ENCODE data around the gene RELB. TPM values are rescaled to one million over a fixed set of nuclear protein-coding genes. Genes with fewer than 3 reads are reported as not detected.
"Not testable (repeated sequence)": the region's sequence is repeated elsewhere in the genome, so short reads cannot be mapped to it uniquely, and the experiment has no call there.

The RELB gene
- polyA plus RNA-seq, 1 donor = 8.4 TPM

GRCh38 chr19:44961821-44962220 is 39.4 kb upstream of the RELB start:
- Histone ChIP-seq H3K27me3 (ENCODE audit: control insufficient read depth, insufficient read depth, low read length) (no peaks in the 10 kb centered on the region), H3K27ac (ENCODE audit: low read length) (no peak overlapping the region), H3K4me1 (ENCODE audit: control insufficient read depth, insufficient read depth, low read length) (peaks cover 8% of the 10 kb centered on the region), H3K9me3 (ENCODE audit: control insufficient read depth, low read depth, low read length) (no peaks in the 10 kb centered on the region), H3K36me3 (ENCODE audit: control insufficient read depth, insufficient read depth, low read length) (peaks cover 39% of the 10 kb centered on the region), H3K4me3 (ENCODE audit: low read length) (no peak overlapping the region)
- DNase-seq = no peak
- WGBS (ENCODE audit: insufficient coverage, low lambda C conversion rate) = no CpG with 5 or more reads among the region's 8 CpGs

DNA sequence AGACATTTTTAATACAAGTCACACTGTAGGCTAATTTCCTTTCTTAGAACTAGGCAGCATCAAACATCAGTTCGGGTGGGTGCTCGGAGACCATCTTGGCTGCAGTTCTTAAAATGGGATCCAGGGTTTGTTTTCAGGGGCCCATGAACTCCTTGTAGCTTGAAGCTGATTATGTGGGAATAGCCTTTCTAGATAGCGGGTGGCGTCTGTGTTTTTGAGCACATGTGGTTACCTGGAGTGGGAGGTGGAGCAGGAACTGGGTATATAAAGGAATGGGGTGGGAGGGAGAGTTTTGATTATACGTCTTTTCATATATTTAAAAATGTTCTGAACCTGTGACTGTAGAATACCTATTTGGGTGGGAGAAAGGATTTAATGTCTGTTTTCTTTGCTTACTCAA is 33.1 kb upstream of the RELB start:
- 100% methylated on average over 1 of the region's 5 CpGs for WGBS (ENCODE audit: insufficient coverage, low lambda C conversion rate)
- Histone ChIP-seq H3K4me3 (ENCODE audit: low read length) (no peak overlapping the region), H3K27ac (ENCODE audit: low read length) (no peak overlapping the region), H3K36me3 (ENCODE audit: control insufficient read depth, insufficient read depth, low read length) (peaks cover 43% of the 10 kb centered on the region), H3K9me3 (ENCODE audit: control insufficient read depth, low read depth, low read length) (no peaks in the 10 kb centered on the region), H3K4me1 (ENCODE audit: control insufficient read depth, insufficient read depth, low read length) (no peaks in the 10 kb centered on the region), H3K27me3 (ENCODE audit: control insufficient read depth, insufficient read depth, low read length) (no peaks in the 10 kb centered on the region)
- no peak for DNase-seq

DNA sequence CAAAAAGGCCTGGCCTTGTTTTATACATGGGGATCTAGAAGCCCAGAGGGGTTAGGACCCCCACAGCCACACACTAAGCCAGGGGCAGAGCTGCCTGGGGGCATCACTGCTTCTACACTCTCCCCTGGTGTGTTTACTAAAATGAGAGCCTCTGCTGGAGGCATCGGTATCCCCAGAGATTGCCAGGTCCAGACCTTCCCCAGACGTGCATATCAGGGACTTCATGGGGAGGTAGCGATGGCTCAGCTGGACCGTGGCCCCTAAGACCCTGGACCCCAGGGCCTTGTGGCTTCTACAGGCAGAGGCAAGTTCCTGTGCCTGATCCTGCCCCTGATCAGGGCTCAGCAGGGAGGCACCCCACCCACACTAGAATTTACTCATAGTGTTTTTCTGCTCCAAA is 32.6 kb upstream of the RELB start:
- Histone ChIP-seq H3K27ac (ENCODE audit: low read length) (no peak overlapping the region), H3K4me3 (ENCODE audit: low read length) (no peak overlapping the region), H3K9me3 (ENCODE audit: control insufficient read depth, low read depth, low read length) (no peaks in the 10 kb centered on the region), H3K4me1 (ENCODE audit: control insufficient read depth, insufficient read depth, low read length) (no peaks in the 10 kb centered on the region), H3K36me3 (ENCODE audit: control insufficient read depth, insufficient read depth, low read length) (peaks cover 47% of the 10 kb centered on the region), H3K27me3 (ENCODE audit: control insufficient read depth, insufficient read depth, low read length) (no peaks in the 10 kb centered on the region)
- DNase-seq = no peak
- WGBS (ENCODE audit: insufficient coverage, low lambda C conversion rate) = no CpG with 5 or more reads among the region's 4 CpGs

DNA sequence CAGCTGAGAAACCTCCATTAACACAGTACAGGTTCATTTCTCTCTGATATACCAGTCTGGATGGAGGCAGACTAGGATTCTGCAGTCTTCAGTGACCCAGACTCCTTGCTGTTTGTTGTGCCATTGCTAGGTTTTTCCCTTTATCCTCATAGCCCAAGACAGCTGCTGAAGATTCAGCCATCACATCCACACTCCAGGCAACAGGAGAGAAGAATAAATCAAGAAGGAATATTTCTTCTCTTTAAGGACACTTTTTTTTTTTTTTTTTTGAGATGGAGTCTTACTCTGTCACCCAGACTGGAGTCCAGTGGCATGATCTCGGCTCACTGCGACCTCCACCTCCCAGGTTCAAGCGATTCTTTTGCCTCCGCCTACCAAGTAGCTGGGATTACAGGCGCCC is 31.8 kb upstream of the RELB start:
- WGBS (ENCODE audit: insufficient coverage, low lambda C conversion rate) = no CpG with 5 or more reads among the region's 5 CpGs

DNA sequence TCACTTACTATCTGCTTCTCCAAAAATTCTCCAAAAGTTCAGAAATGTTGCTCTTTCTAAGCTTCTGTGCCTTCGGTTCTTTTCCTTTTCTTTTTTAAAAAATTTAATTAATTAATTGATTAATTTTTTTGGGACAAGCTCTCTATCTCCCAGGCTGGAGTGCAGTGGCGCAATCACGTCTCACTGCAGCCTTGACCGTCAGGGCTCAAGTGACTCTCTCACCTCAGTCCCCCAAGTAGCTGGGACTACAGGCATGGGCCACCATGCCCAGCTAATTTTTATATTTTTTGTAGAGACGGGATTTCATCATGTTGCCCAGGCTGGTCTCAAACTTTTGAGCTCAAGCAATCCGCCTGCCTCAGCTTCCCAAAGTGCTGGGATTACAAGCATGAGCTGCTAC is 29.8 kb upstream of the RELB start:
- H3K4me3 ChIP-seq (ENCODE audit: low read length); H3K27ac ChIP-seq (ENCODE audit: low read length); DNase-seq; H3K4me1 ChIP-seq (ENCODE audit: control insufficient read depth, insufficient read depth, low read length); H3K9me3 ChIP-seq (ENCODE audit: control insufficient read depth, low read depth, low read length); H3K27me3 ChIP-seq (ENCODE audit: control insufficient read depth, insufficient read depth, low read length): not testable (repeated sequence)
- WGBS (ENCODE audit: insufficient coverage, low lambda C conversion rate) = 100% methylated on average over 1 of the region's 6 CpGs
- peaks cover 63% of the 10 kb centered on the region for H3K36me3 ChIP-seq (ENCODE audit: control insufficient read depth, insufficient read depth, low read length)

More for the DNA sequence above, 31.8 kb upstream of the RELB start:
- no peaks in the 10 kb centered on the region for H3K4me1 ChIP-seq (ENCODE audit: control insufficient read depth, insufficient read depth, low read length)
- H3K4me3 ChIP-seq (ENCODE audit: low read length) = no peak overlapping the region
- no peak for DNase-seq
- peaks cover 52% of the 10 kb centered on the region for H3K36me3 ChIP-seq (ENCODE audit: control insufficient read depth, insufficient read depth, low read length)
- H3K9me3 ChIP-seq (ENCODE audit: control insufficient read depth, low read depth, low read length) = no peaks in the 10 kb centered on the region
- no peak overlapping the region for H3K27ac ChIP-seq (ENCODE audit: low read length)
- no peaks in the 10 kb centered on the region for H3K27me3 ChIP-seq (ENCODE audit: control insufficient read depth, insufficient read depth, low read length)

- no CpG with 5 or more reads among the region's 13 CpGs for WGBS (ENCODE audit: insufficient coverage, low lambda C conversion rate)
- Histone ChIP-seq H3K4me1 (ENCODE audit: control insufficient read depth, insufficient read depth, low read length) (no peaks in the 10 kb centered on the region), H3K9me3 (ENCODE audit: control insufficient read depth, low read depth, low read length) (no peaks in the 10 kb centered on the region), H3K36me3 (ENCODE audit: control insufficient read depth, insufficient read depth, low read length) (peaks cover 70% of the 10 kb centered on the region), H3K27ac (ENCODE audit: low read length) (no peak overlapping the region), H3K4me3 (ENCODE audit: low read length) (no peak overlapping the region), H3K27me3 (ENCODE audit: control insufficient read depth, insufficient read depth, low read length) (no peaks in the 10 kb centered on the region)
- DNase-seq = no peak
Observed at GRCh38 chr19:44972802-44973201, 28.5 kb upstream of the RELB start.

GRCh38 chr19:44973982-44974735 is 27.1 kb upstream of the RELB start:
- no peaks in the 10 kb centered on the region for H3K27me3 ChIP-seq (ENCODE audit: control insufficient read depth, insufficient read depth, low read length)
- no peaks in the 10 kb centered on the region for H3K9me3 ChIP-seq (ENCODE audit: control insufficient read depth, low read depth, low read length)
- DNase-seq = no peak
- no peak overlapping the region for H3K27ac ChIP-seq (ENCODE audit: low read length)
- no CpG with 5 or more reads among the region's 21 CpGs for WGBS (ENCODE audit: insufficient coverage, low lambda C conversion rate)
- H3K4me3 ChIP-seq (ENCODE audit: low read length) = no peak overlapping the region
- H3K4me1 ChIP-seq (ENCODE audit: control insufficient read depth, insufficient read depth, low read length) = no peaks in the 10 kb centered on the region
- peaks cover 68% of the 10 kb centered on the region for H3K36me3 ChIP-seq (ENCODE audit: control insufficient read depth, insufficient read depth, low read length)

DNA sequence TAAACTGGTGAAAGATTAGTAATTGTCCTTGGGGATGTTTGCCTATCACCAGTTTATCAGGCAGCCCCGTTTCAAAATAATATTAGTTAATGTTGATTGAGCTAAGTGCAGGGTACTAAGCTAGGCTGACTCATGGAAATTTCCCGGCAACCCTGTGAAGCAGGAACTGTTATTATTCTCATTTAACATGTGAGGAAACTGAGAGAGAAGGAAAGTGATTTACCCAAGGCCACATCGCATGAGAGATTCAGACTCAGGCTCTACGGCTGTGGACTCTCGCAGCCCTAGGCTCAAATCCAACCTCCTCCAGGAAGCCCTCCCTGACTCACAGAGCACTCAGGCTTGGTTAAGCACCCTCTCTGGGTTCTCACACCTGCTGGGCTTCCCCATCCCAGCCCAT is 26.4 kb upstream of the RELB start:
- no peak overlapping the region for H3K4me3 ChIP-seq (ENCODE audit: low read length)
- H3K4me1 ChIP-seq (ENCODE audit: control insufficient read depth, insufficient read depth, low read length) = no peaks in the 10 kb centered on the region
- no peak for DNase-seq
- H3K36me3 ChIP-seq (ENCODE audit: control insufficient read depth, insufficient read depth, low read length) = peaks cover 72% of the 10 kb centered on the region
- H3K9me3 ChIP-seq (ENCODE audit: control insufficient read depth, low read depth, low read length) = no peaks in the 10 kb centered on the region
- no CpG with 5 or more reads among the region's 5 CpGs for WGBS (ENCODE audit: insufficient coverage, low lambda C conversion rate)
- no peak overlapping the region for H3K27ac ChIP-seq (ENCODE audit: low read length)
- H3K27me3 ChIP-seq (ENCODE audit: control insufficient read depth, insufficient read depth, low read length) = no peaks in the 10 kb centered on the region

- WGBS (ENCODE audit: insufficient coverage, low lambda C conversion rate) = 93% methylated on average over 3 of the region's 4 CpGs
- Histone ChIP-seq H3K27ac (ENCODE audit: low read length) (no peak overlapping the region), H3K36me3 (ENCODE audit: control insufficient read depth, insufficient read depth, low read length) (peaks cover 74% of the 10 kb centered on the region), H3K4me3 (ENCODE audit: low read length) (no peak overlapping the region), H3K4me1 (ENCODE audit: control insufficient read depth, insufficient read depth, low read length) (no peaks in the 10 kb centered on the region), H3K9me3 (ENCODE audit: control insufficient read depth, low read depth, low read length) (no peaks in the 10 kb centered on the region), H3K27me3 (ENCODE audit: control insufficient read depth, insufficient read depth, low read length) (no peaks in the 10 kb centered on the region)
- no peak for DNase-seq
Observed at GRCh38 chr19:44975444-44975843, 25.8 kb upstream of the RELB start.

GRCh38 chr19:44984005-44984404 is 17.3 kb upstream of the RELB start:
- Histone ChIP-seq H3K9me3 (ENCODE audit: control insufficient read depth, low read depth, low read length) (no peaks in the 10 kb centered on the region), H3K36me3 (ENCODE audit: control insufficient read depth, insufficient read depth, low read length) (peaks cover 79% of the 10 kb centered on the region), H3K27ac (ENCODE audit: low read length) (no peak overlapping the region), H3K4me1 (ENCODE audit: control insufficient read depth, insufficient read depth, low read length) (no peaks in the 10 kb centered on the region), H3K4me3 (ENCODE audit: low read length) (no peak overlapping the region), H3K27me3 (ENCODE audit: control insufficient read depth, insufficient read depth, low read length) (no peaks in the 10 kb centered on the region)
- no CpG with 5 or more reads among the region's 9 CpGs for WGBS (ENCODE audit: insufficient coverage, low lambda C conversion rate)
- DNase-seq = no peak

DNA sequence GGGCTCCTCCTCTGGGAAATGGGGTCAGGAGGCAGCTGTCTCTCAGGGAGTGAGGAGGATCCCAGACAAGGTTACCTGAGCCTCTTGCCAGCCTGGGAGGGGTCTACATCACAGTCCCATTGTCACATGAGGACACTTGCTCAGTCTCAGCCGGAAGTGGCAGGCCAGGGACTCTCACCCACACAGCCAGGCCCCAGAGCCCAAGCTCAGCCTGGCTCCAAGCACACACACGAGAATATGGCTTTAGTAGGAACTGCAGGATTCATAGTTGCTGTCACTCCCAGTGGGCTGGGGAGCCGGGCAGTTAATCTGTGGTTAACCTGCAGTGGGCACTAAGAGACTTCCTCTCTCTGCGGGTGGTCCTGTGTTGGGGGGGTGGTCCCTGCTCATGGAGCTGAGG is 15.8 kb upstream of the RELB start:
- no peak overlapping the region for H3K27ac ChIP-seq (ENCODE audit: low read length)
- no peak overlapping the region for H3K4me3 ChIP-seq (ENCODE audit: low read length)
- WGBS (ENCODE audit: insufficient coverage, low lambda C conversion rate) = no CpG with 5 or more reads among the region's 4 CpGs
- DNase-seq = no peak
- H3K4me1 ChIP-seq (ENCODE audit: control insufficient read depth, insufficient read depth, low read length) = no peaks in the 10 kb centered on the region
- H3K36me3 ChIP-seq (ENCODE audit: control insufficient read depth, insufficient read depth, low read length) = peaks cover 82% of the 10 kb centered on the region
- no peaks in the 10 kb centered on the region for H3K9me3 ChIP-seq (ENCODE audit: control insufficient read depth, low read depth, low read length)
- no peaks in the 10 kb centered on the region for H3K27me3 ChIP-seq (ENCODE audit: control insufficient read depth, insufficient read depth, low read length)
